Natural killer cell (primary cell): ENCODE measurements around the gene NIFK. TPM values are rescaled to one million over a fixed set of nuclear protein-coding genes. Genes with fewer than 3 reads are reported as not detected.
"Not testable (repeated sequence)": the region's sequence is repeated elsewhere in the genome, so short reads cannot be mapped to it uniquely, and the experiment has no call there.

Experiments used
- ATAC-seq, 3 donors: fragments of 150-1000 bp in 2 of 3; fragments of 200-7000 bp in 1 of 3; cut with Tn5 transposase; 1 replicate in 1 of 3; 2 replicates in 2 of 3; pipeline ENCODE4 v1.10.0; 2021; ENCODE audit warnings: mild to moderate bottlenecking in 2 of 3, moderate library complexity in 2 of 3
- DNase-seq, 2 donors: peaks; one replicate each; pipeline versions ENCODE4 v3.0.0 to v3.0.0-alpha.2; 2013 to 2021; ENCODE audit warnings: mixed read lengths in 1 of 2
- H3K27ac ChIP-seq: one replicate; pipeline ENCODE4 v1.5.1; 2013; ENCODE audit warnings: mild to moderate bottlenecking, low read length
- H3K27me3 ChIP-seq: one replicate; pipeline ENCODE4 v1.6.1; 2013; ENCODE audit warnings: low read length; ENCODE audit not compliant: control insufficient read depth, insufficient read depth
- H3K36me3 ChIP-seq: one replicate; pipeline ENCODE4 v1.6.1; 2013; ENCODE audit warnings: low read length; ENCODE audit not compliant: control insufficient read depth, insufficient read depth
- H3K4me1 ChIP-seq: one replicate; pipeline ENCODE4 v1.6.1; 2013; ENCODE audit warnings: low read length; ENCODE audit not compliant: control insufficient read depth, insufficient read depth
- H3K4me3 ChIP-seq: one replicate; pipeline ENCODE4 v1.5.1; 2013; ENCODE audit warnings: low read length
- H3K9me3 ChIP-seq: one replicate; pipeline ENCODE4 v1.6.1; 2013; ENCODE audit warnings: low read length; ENCODE audit not compliant: control insufficient read depth, insufficient read depth
- H3K27ac Mint-ChIP-seq, 2 donors: one replicate each; pipeline ENCODE4 v1.8.0; 2022; ENCODE audit warnings: mild to moderate bottlenecking in 2 of 2, mixed read lengths in 2 of 2, moderate library complexity in 1 of 2
- H3K27me3 Mint-ChIP-seq, 2 donors: one replicate each; pipeline ENCODE4 v1.8.0; 2022; ENCODE audit warnings: low read depth in 2 of 2, mixed read lengths in 2 of 2
- H3K36me3 Mint-ChIP-seq: one replicate; pipeline ENCODE4 v1.8.0; 2022; ENCODE audit warnings: mixed read lengths
- H3K4me1 Mint-ChIP-seq, 2 donors: one replicate each; pipeline ENCODE4 v1.8.0; 2022; ENCODE audit warnings: mixed read lengths in 2 of 2
- H3K4me3 Mint-ChIP-seq: one replicate; pipeline ENCODE4 v1.8.0; 2022; ENCODE audit warnings: mild to moderate bottlenecking, moderate library complexity, mixed read lengths
- H3K9me3 Mint-ChIP-seq, 2 donors: one replicate each; pipeline ENCODE4 v1.8.0; 2022; ENCODE audit warnings: mixed read lengths in 2 of 2
- WGBS: methylation state at CpG from one replicate; pipeline ENCODE4 v1.1.7; 2013; ENCODE audit warnings: missing lambda C conversion rate; ENCODE audit not compliant: insufficient coverage; 5-methylcytosine and 5-hydroxymethylcytosine counted together
- intact Hi-C: fragments of 100-400 bp; cut with micrococcal nuclease; formaldehyde crosslinking; loops from one replicate; pipeline ENCODE4 v1.14.2; 2022
- total RNA-seq, 4 donors: library from RNA; stranded (reverse); fragments of 120-200 nt in 1 of 4; gene quantifications; one replicate each; pipeline versions ENCODE4 v1.2.3 to v1.2.4, GENCODE V29; 2013 to 2022
- TF ChIP-seq, protein P1 (sequence below): fragments of 200-600 bp; IDR thresholded peaks from one replicate; pipeline ENCODE4 v1.8.0; 2022; ENCODE audit warnings: antibody characterized with exemption

The NIFK gene
- total RNA-seq, 3 donors from 2014 or later (not counting 1 experiment from before 2014, with no cell fraction given), result 32.7 to 37.7 (median 33.5) TPM

- H3K4me3 Mint-ChIP-seq, result no peak overlapping the region
- no peak for ATAC-seq
- intact Hi-C loops, result no loop called here
- 81% methylated on average over 8 of the region's 8 CpGs for whole genome bisulfite sequencing
- peaks cover 2% of the 10 kb centered on the region for H3K36me3 Mint-ChIP-seq
- no peaks in the 10 kb centered on the region for H3K9me3 ChIP-seq
- no peak for DNase-seq
- no peak overlapping the region for H3K27ac Mint-ChIP-seq
- peaks cover 4% of the 10 kb centered on the region for H3K36me3 ChIP-seq
- no peaks in the 10 kb centered on the region for H3K27me3 ChIP-seq
- H3K27ac ChIP-seq, result no peak overlapping the region
- no peaks in the 10 kb centered on the region for H3K27me3 Mint-ChIP-seq
- H3K4me1 ChIP-seq, result peaks cover 8% of the 10 kb centered on the region
- H3K4me3 ChIP-seq, result no peak overlapping the region
- TF ChIP-seq, protein P1, sequence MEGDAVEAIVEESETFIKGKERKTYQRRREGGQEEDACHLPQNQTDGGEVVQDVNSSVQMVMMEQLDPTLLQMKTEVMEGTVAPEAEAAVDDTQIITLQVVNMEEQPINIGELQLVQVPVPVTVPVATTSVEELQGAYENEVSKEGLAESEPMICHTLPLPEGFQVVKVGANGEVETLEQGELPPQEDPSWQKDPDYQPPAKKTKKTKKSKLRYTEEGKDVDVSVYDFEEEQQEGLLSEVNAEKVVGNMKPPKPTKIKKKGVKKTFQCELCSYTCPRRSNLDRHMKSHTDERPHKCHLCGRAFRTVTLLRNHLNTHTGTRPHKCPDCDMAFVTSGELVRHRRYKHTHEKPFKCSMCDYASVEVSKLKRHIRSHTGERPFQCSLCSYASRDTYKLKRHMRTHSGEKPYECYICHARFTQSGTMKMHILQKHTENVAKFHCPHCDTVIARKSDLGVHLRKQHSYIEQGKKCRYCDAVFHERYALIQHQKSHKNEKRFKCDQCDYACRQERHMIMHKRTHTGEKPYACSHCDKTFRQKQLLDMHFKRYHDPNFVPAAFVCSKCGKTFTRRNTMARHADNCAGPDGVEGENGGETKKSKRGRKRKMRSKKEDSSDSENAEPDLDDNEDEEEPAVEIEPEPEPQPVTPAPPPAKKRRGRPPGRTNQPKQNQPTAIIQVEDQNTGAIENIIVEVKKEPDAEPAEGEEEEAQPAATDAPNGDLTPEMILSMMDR, result no peak
- H3K4me1 Mint-ChIP-seq, result peaks cover 5% of the 10 kb centered on the region in 2 donors
- no peaks in the 10 kb centered on the region for H3K9me3 Mint-ChIP-seq
Observed at GRCh38 chr2:121721926-121722325, 14.7 kb downstream of the NIFK start.

GRCh38 chr2:121717529-121717928 lies 19.1 kb downstream of the NIFK start:
- H3K9me3 Mint-ChIP-seq, result no peaks in the 10 kb centered on the region
- no peaks in the 10 kb centered on the region for H3K27me3 ChIP-seq
- H3K4me3 ChIP-seq, result no peak overlapping the region
- no peak overlapping the region for H3K27ac ChIP-seq
- H3K4me1 Mint-ChIP-seq, result peaks cover 5% of the 10 kb centered on the region in 2 donors
- intact Hi-C loops, result loop anchor here (5.0 kb wide), 1 partner anchor 65 kb away; no protein-coding TSS in a partner anchor
- no peaks in the 10 kb centered on the region for H3K9me3 ChIP-seq
- H3K4me1 ChIP-seq, result peaks cover 8% of the 10 kb centered on the region
- H3K27ac Mint-ChIP-seq, result no peak overlapping the region
- H3K36me3 Mint-ChIP-seq, result no peaks in the 10 kb centered on the region
- H3K4me3 Mint-ChIP-seq, result no peak overlapping the region
- ATAC-seq, result no peak
- H3K27me3 Mint-ChIP-seq, result no peaks in the 10 kb centered on the region
- TF ChIP-seq, protein P1, result no peak
- H3K36me3 ChIP-seq, result no peaks in the 10 kb centered on the region
- DNase-seq, result no peak
- WGBS, result 96% methylated on average over 4 of the region's 6 CpGs

GRCh38 chr2:121716126-121716525 lies 20.5 kb downstream of the NIFK start:
- H3K9me3 Mint-ChIP-seq, result no peaks in the 10 kb centered on the region
- no CpG with 5 or more reads among the region's 1 CpG for WGBS
- DNase-seq (no peak), ATAC-seq (no peak)
- TF ChIP-seq, protein P1, result no peak
- H3K27ac Mint-ChIP-seq, result no peak overlapping the region
- Histone ChIP-seq H3K9me3 (no peaks in the 10 kb centered on the region), H3K36me3 (no peaks in the 10 kb centered on the region), H3K27ac (no peak overlapping the region), H3K4me1 (peaks cover 8% of the 10 kb centered on the region), H3K27me3 (no peaks in the 10 kb centered on the region), H3K4me3 (no peak overlapping the region)
- intact Hi-C loops, result loop anchor here (5.0 kb wide), 1 partner anchor 64 kb away; no protein-coding TSS in a partner anchor
- no peak overlapping the region for H3K4me3 Mint-ChIP-seq
- no peaks in the 10 kb centered on the region for H3K27me3 Mint-ChIP-seq
- H3K36me3 Mint-ChIP-seq, result no peaks in the 10 kb centered on the region
- peaks cover 5% of the 10 kb centered on the region in 2 donors for H3K4me1 Mint-ChIP-seq

GRCh38 chr2:121711481-121711880 lies 25.2 kb downstream of the NIFK start:
- H3K27ac Mint-ChIP-seq, H3K4me3 ChIP-seq, H3K9me3 Mint-ChIP-seq, H3K27me3 Mint-ChIP-seq, H3K4me1 ChIP-seq, H3K4me1 Mint-ChIP-seq, H3K4me3 Mint-ChIP-seq, H3K36me3 Mint-ChIP-seq, H3K27ac ChIP-seq, ATAC-seq, H3K9me3 ChIP-seq, intact Hi-C loops, DNase-seq, H3K27me3 ChIP-seq, H3K36me3 ChIP-seq: not testable (repeated sequence)
- 96% methylated on average over 3 of the region's 3 CpGs for WGBS
